Measurements from ENCODE around the gene TCP11.

GRCh38 chr6:35177157-35177556 is 36.0 kb upstream of the TCP11 start:
- TF ChIP-seq POLR2A (IDR thresholded peaks at IDR 0.05) (no peak), CTCF (IDR thresholded peaks at IDR 0.05 in 8 of 11, conservative IDR thresholded peaks at IDR 0.05 in 3 of 11) (no peak), POLR2AphosphoS5 (IDR thresholded peaks at IDR 0.05) (no peak)
